GM23338 (cell line): ENCODE results near the gene CDK18.

Experiments
- CREB1 ChIP-seq: fragments of 250-450 bp; sonication (Bioruptor Pico); IDR thresholded peaks from 2 replicates; pipeline ENCODE4 v1.5.0; 2020; ENCODE audit warnings: low read depth, mild to moderate bottlenecking, moderate library complexity
- CTCF ChIP-seq, 2 experiments: fragments of 200-600 bp in 1 of 2; sonication (generic) in 1 of 2; conservative IDR thresholded peaks; 2 replicates each; pipeline versions ENCODE4 v1.5.1 to v1.6.1; 2016 to 2017; ENCODE audit warnings: antibody characterized with exemption in 2 of 2, low read depth in 2 of 2, mild to moderate bottlenecking in 2 of 2, moderate library complexity in 1 of 2
- EZH2 ChIP-seq: fragments of 200-600 bp; sonication (generic); IDR thresholded peaks from one replicate; pipeline ENCODE4 v1.8.0; 2017; ENCODE audit warnings: antibody characterized with exemption, mild to moderate bottlenecking, low read depth; ENCODE audit not compliant: unreplicated experiment
- REST ChIP-seq: IDR thresholded peaks from one replicate; pipeline ENCODE4 v1.6.1; 2018; ENCODE audit warnings: antibody characterized with exemption; ENCODE audit not compliant: unreplicated experiment

- TF ChIP-seq CTCF (conservative IDR thresholded peaks at IDR 0.05; ENCODE audit: low read depth in 2 of 2): no peak
- no peak for TF ChIP-seq REST
- no peak for TF ChIP-seq CREB1
- TF ChIP-seq EZH2: no peak
Observed at GRCh38 chr1:205465392-205465791, 39.1 kb upstream of the CDK18 start.
